Activated naive CD4-positive, alpha-beta T cell treated with anti-CD3 and anti-CD28 coated beads for 36 hours (primary cell): ENCODE measurements around the gene BTBD9. TPM values are rescaled to one million over a fixed set of nuclear protein-coding genes. Genes with fewer than 3 reads are reported as not detected.

Experiments used
- CTCF ChIA-PET: fragments of 350-600 bp; sonication (Branson Sonifier 250); formaldehyde crosslinking; loops from one replicate; lab custom pipeline; 2021; ENCODE audit warnings: antibody characterized with exemption; lab: Charles Lee
- DNase-seq: peaks from one replicate; pipeline ENCODE4 v3.0.0-alpha.2; 2020
- H3K27ac Mint-ChIP-seq: one replicate; pipeline ENCODE4 v1.8.0; 2021; ENCODE audit warnings: mild to moderate bottlenecking, mixed read lengths
- H3K27me3 Mint-ChIP-seq: one replicate; pipeline ENCODE4 v1.8.0; 2021; ENCODE audit warnings: low read depth, mixed read lengths
- H3K36me3 Mint-ChIP-seq: one replicate; pipeline ENCODE4 v1.8.0; 2021; ENCODE audit warnings: low read depth, mixed read lengths
- H3K4me1 Mint-ChIP-seq: one replicate; pipeline ENCODE4 v1.8.0; 2021; ENCODE audit warnings: low read depth, mixed read lengths
- H3K4me3 Mint-ChIP-seq: one replicate; pipeline ENCODE4 v1.8.0; 2021; ENCODE audit warnings: mild to moderate bottlenecking, moderate library complexity, mixed read lengths
- H3K9me3 Mint-ChIP-seq: one replicate; pipeline ENCODE4 v1.8.0; 2021; ENCODE audit warnings: mixed read lengths
- intact Hi-C: fragments of 100-400 bp; cut with micrococcal nuclease; formaldehyde crosslinking; loops from one replicate; pipeline ENCODE4 v1.15.1; 2023
- total RNA-seq, 2 experiments: library from RNA; stranded (reverse); gene quantifications; one replicate each; pipeline ENCODE4 v1.2.3, GENCODE V29; 2021

BTBD9 gene
- total RNA-seq, 2 experiments from 2014 or later = 9.5 to 11.1 TPM

DNA sequence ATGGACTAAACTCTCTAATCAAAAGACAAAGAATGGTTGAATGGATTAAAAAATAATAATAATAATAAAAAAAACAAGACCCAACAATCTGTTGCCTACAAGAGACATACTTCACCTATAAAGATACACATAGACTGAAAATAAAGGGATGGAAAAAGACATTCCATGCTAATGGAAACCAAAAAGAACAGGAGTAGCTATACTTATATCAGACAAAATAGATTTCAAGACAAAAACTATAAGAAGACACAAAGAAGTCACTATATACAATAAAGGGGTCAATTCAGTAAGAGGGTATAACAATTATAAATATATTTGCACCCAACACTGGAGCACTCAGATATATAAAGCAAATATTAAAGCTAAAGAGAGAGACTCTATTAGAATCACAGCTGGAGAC, 106.7 kb downstream of the BTBD9 start:
- H3K4me1 Mint-ChIP-seq = peaks cover 22% of the 10 kb centered on the region
- no peaks in the 10 kb centered on the region for H3K27me3 Mint-ChIP-seq
- CTCF ChIA-PET = no interaction called here
- intact Hi-C loops = no loop called here
- H3K4me3 Mint-ChIP-seq = no peak overlapping the region
- peaks cover 18% of the 10 kb centered on the region for H3K36me3 Mint-ChIP-seq
- no peak overlapping the region for H3K27ac Mint-ChIP-seq
- no peak for DNase-seq
- H3K9me3 Mint-ChIP-seq = peaks cover 2% of the 10 kb centered on the region

DNA sequence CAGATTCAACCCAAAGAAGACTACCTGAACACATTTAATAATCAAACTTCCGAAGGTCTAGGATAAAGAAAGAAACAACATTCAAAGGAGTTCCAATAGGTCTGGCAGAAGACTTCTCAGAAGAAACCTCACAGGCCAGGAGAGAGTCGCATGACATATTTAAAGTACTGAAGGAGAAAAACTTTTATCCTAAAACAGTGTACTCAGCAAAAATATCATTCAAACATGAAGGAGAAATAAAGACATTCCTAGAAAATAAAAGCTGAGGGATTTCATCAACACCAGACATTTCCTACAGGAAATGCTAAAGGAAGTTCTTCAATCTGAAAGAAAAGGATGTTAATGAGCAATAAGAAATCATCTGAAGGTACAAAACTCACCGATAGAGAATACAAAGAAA, 108.6 kb downstream of the BTBD9 start:
- CTCF ChIA-PET = no interaction called here
- no peak for DNase-seq
- intact Hi-C loops = no loop called here
- H3K36me3 Mint-ChIP-seq = peaks cover 33% of the 10 kb centered on the region
- H3K27ac Mint-ChIP-seq = no peak overlapping the region
- H3K9me3 Mint-ChIP-seq = peaks cover 13% of the 10 kb centered on the region
- H3K4me1 Mint-ChIP-seq = peaks cover 15% of the 10 kb centered on the region
- H3K4me3 Mint-ChIP-seq = no peak overlapping the region
- no peaks in the 10 kb centered on the region for H3K27me3 Mint-ChIP-seq

DNA sequence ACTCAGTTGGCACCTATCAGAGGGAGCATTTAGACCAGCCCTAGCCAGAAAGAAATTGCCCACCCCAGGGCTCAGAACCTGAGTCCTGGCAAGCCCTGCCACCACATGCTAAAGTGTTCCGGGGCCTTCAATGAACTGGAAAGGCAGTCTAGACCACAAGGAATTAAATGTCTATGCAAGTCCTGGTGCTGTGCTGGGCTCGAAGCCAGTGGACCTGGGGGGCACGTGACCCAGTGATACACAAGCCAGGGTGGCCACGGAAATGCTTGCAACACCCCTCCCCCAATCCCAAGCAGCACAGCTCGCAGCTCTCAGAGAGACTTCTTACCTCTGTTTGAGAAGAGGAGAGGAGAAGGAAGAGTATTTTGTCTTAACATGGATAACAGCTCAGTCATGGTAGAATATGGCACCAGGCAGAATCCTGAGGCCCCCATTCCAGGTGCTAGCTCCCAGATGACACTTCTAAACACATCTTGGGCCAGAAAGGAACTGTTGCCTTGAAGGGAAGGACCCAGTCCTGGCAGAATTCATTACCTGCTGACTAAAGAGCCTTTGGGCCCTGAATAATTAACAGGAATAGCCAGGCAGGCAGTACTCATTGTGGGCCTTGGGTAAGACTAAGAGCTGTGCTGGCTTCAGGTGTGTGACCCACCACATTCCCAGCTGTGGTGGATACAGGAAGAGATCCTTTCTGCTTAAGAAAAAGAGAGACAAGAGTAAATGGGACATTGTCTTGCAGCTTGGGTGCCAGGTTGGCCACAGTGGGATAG, 111.3 kb downstream of the BTBD9 start:
- Mint-ChIP-seq H3K4me1 (peaks cover 11% of the 10 kb centered on the region), H3K4me3 (no peak overlapping the region), H3K27ac (no peak overlapping the region), H3K9me3 (peaks cover 20% of the 10 kb centered on the region), H3K27me3 (no peaks in the 10 kb centered on the region), H3K36me3 (peaks cover 41% of the 10 kb centered on the region)
- CTCF ChIA-PET = no interaction called here
- intact Hi-C loops = no loop called here
- no peak for DNase-seq

DNA sequence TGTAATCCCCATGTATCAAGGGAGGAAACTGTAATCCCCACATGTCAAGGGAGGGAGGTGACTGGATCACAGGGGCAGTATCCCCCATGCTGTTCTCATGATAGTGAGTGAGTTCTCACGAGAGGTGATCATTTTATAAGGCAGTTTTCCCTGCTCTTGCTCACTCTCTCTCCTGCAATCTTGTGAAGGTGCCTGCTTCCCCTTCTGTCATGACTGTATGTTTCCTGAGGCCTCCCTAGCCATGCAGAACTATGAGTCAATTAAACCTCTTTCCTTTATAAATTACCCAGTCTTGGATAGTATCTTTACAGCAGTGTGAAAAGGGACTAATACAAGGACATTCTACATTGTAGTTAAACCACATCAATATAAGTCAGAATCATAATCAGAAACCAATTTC, 112.4 kb downstream of the BTBD9 start:
- H3K4me1 Mint-ChIP-seq = peaks cover 7% of the 10 kb centered on the region
- intact Hi-C loops = no loop called here

DNA sequence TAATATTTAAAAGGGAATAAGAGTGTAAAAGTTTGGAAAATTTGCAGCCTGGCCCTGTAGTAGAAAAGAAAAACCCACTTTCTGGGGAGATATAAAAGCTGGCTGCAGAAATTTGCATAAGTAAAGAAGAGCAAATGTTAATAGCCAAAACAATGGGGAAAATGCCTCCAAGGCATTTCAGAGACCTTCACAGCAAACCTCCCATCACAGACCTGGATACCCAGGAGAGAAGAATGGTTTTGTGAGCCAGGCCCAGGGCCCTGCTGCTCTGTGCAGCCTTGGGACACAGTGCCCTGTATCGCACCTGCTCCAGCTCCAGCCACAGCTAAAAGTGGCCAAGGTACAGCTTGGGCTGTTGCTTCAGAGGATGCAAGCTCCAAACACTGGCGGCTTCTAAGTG, 113.8 kb downstream of the BTBD9 start:
- CTCF ChIA-PET = interaction anchor here (0.6 kb wide), 1 partner anchor 399 kb away, joined by 3 read pairs; no protein-coding TSS in a partner anchor
- H3K9me3 Mint-ChIP-seq = peaks cover 20% of the 10 kb centered on the region
- no peaks in the 10 kb centered on the region for H3K27me3 Mint-ChIP-seq
- peaks cover 37% of the 10 kb centered on the region for H3K36me3 Mint-ChIP-seq
- H3K27ac Mint-ChIP-seq = no peak overlapping the region
- H3K4me1 Mint-ChIP-seq = peaks cover 8% of the 10 kb centered on the region
- intact Hi-C loops = no loop called here
- DNase-seq = no peak
- H3K4me3 Mint-ChIP-seq = no peak overlapping the region

More for the DNA sequence above, 112.4 kb downstream of the BTBD9 start:
- Mint-ChIP-seq H3K4me3 (no peak overlapping the region), H3K27ac (no peak overlapping the region), H3K27me3 (no peaks in the 10 kb centered on the region), H3K9me3 (peaks cover 20% of the 10 kb centered on the region), H3K36me3 (peaks cover 39% of the 10 kb centered on the region)
- CTCF ChIA-PET = no interaction called here
- DNase-seq = no peak

DNA sequence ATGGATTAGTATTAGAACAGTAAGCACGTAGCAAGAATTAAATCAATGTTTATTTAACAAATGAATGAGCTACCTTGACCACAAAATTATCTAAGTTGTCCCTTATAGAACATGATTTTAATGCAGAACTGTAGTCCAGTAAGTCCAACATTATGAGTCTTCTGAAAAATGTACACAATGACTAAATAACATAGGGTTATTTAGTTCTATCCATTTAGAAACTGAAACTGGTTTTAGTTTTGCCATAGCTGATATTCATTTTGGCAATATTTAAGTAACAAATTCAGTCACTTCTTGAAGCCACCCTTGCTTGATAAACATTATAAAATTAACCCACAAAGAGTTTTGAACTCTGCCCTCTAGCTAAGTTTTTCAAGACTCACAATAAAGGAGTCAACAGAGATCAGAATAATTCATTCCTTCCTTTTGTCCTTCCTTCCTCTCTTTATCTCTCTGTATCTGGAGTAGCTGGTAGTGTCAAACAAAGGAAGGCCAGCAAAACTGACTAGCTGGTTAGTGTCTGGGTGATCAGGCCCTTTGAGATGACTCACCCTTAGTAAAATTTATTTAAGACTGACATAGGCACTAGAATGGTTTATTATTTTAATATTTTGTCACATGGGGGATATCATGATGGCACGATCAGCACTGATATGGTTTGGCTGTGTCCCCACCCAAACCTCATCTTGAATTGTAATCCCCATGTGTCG, 115.1 kb downstream of the BTBD9 start:
- CTCF ChIA-PET = interaction anchor here (0.8 to 1.0 kb wide), 2 partner anchors 46 to 47 kb away, joined by 3 read pairs; no protein-coding TSS in a partner anchor

DNA sequence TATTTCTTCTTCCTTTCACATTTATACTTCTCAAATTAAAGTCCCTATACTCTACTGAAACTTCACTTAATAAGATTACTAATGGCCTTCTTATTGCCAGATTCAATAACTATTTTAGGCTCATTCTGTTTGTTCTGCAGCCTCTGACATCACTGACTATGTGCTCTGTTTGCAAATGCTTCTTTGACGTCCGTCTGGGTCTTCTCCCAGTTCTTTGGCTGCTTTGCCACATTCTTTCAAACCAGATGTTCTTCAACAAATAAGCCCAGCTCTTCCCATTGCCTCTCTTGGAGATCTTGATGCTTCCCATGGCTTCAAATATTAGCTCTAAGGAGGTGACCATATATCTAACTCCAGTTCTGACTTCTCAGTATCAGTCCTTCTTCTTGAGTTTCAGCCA, 117.4 kb downstream of the BTBD9 start:
- CTCF ChIA-PET = interaction anchor here (0.6 to 1.3 kb wide), 2 partner anchors 41 to 790 kb away, joined by 3 read pairs; no protein-coding TSS in a partner anchor
- no peak for DNase-seq
- Mint-ChIP-seq H3K4me1 (peaks cover 25% of the 10 kb centered on the region), H3K4me3 (no peak overlapping the region), H3K27me3 (no peaks in the 10 kb centered on the region), H3K9me3 (peaks cover 15% of the 10 kb centered on the region), H3K36me3 (peaks cover 18% of the 10 kb centered on the region), H3K27ac (no peak overlapping the region)
- intact Hi-C loops = no loop called here

More for the DNA sequence above, 115.1 kb downstream of the BTBD9 start:
- Mint-ChIP-seq H3K27ac (no peak overlapping the region), H3K9me3 (peaks cover 20% of the 10 kb centered on the region), H3K27me3 (no peaks in the 10 kb centered on the region), H3K4me3 (no peak overlapping the region), H3K36me3 (peaks cover 31% of the 10 kb centered on the region), H3K4me1 (peaks cover 9% of the 10 kb centered on the region)
- DNase-seq = no peak
- intact Hi-C loops = no loop called here

DNA sequence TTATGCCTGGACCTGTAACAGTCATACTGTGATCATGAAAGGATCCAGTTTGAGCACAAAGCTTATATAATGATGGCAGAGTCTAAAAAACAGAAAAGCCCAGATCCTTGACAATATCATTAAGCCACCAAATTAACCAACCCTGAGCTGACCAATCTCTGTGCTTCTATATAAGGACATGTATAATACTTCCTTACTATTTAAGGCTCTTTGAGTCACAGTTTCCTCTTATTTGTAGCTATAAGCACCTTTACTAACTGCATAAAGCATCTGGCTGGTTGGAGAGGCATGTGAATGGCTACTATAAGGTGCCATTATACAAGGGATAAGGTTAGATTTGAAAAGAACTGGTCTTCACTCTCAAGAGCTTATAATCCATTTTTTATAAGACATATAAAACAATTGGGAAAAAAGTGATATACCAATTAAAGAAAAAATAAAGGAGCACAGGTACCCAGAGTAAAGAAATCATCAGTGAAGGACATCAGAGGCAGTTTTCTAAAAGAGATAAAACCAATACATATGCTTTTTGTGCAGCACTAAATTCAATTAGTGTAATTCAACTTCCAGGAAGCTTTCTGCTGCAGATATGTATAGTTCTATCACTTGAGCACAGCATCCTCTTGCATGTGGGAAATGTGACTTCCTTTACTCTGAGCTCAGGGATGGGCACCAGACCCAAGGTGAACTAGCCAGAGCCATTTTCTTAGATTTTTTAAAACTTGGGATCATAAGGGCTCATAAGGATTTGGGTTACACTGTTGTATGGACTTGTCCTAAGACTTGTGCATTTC, 121.0 kb downstream of the BTBD9 start:
- Mint-ChIP-seq H3K27ac (no peak overlapping the region), H3K36me3 (no peaks in the 10 kb centered on the region), H3K4me1 (peaks cover 22% of the 10 kb centered on the region), H3K9me3 (no peaks in the 10 kb centered on the region), H3K4me3 (no peak overlapping the region), H3K27me3 (no peaks in the 10 kb centered on the region)
- DNase-seq = no peak
- CTCF ChIA-PET = interaction anchor here (1.5 to 1.8 kb wide), 2 partner anchors 9 to 52 kb away, joined by 4 to 6 read pairs; no protein-coding TSS in a partner anchor
- intact Hi-C loops = no loop called here

DNA sequence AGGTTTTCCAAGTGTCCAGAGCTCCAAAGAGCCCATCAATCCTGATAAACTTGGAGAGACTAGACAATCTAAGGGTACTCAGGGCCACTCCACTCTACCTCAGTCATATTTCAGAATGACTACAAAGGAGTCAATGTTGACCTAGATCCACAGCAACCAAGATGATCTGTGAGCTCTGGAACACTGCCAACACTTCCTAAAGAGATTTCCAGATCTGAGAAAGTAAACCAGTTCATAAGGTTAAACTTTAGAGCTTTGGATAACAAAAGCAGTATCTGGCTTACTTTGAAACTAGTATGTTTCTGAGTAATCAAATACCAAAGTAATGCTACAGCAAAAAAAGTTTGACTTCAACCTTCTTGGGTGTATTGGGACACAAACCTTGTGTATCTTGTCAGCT, 122.7 kb downstream of the BTBD9 start:
- H3K4me3 Mint-ChIP-seq = no peak overlapping the region
- CTCF ChIA-PET = interaction anchor here (0.6 kb wide), 1 partner anchor 1083 kb away, joined by 3 read pairs; no protein-coding TSS in a partner anchor
- H3K27ac Mint-ChIP-seq = no peak overlapping the region
- DNase-seq = no peak
- intact Hi-C loops = no loop called here
- H3K27me3 Mint-ChIP-seq = no peaks in the 10 kb centered on the region
- no peaks in the 10 kb centered on the region for H3K36me3 Mint-ChIP-seq
- no peaks in the 10 kb centered on the region for H3K9me3 Mint-ChIP-seq
- H3K4me1 Mint-ChIP-seq = peaks cover 21% of the 10 kb centered on the region

DNA sequence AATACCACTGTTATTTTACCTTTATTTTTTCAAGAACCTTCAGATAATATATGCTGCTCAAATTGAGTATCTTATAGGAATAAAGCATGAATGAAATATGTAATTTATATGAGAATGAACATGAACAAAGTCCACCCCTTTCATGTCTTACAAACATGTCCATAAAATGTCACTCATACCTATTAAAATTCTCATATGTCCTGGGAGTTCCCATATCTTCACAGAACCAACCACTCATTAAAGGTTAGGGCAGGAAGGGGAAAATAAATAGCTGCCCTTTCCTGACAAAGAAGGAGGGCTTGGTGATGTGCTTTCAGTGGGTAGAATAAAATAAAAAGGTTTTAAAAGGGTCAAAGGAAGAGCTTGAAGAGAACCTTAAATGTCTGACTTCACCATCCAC, 125.3 kb downstream of the BTBD9 start:
- CTCF ChIA-PET = interaction anchor here (0.6 kb wide), 1 partner anchor 11 kb away, joined by 4 read pairs; no protein-coding TSS in a partner anchor
- Mint-ChIP-seq H3K4me1 (peaks cover 18% of the 10 kb centered on the region), H3K36me3 (no peaks in the 10 kb centered on the region), H3K9me3 (no peaks in the 10 kb centered on the region), H3K4me3 (no peak overlapping the region), H3K27ac (no peak overlapping the region), H3K27me3 (no peaks in the 10 kb centered on the region)
- intact Hi-C loops = no loop called here
- no peak for DNase-seq

DNA sequence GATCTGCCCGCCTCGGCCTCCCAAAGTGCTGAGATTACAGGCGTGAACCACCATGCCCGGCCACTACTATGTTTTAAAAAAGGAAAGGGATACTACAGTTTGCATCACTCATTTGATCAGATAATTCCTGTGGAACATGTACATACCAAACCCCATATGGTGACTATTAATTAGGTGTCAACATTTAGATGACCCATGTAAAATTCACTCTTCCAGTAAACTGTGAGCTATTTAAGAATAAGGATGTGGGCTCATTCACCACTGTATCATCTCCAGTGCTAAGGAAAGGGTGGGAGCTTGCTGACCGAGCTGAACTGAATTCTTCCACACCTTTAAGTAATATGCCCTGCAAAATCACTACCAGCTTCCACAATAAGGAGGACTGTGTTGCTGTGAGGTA, 127.5 kb downstream of the BTBD9 start:
- no peaks in the 10 kb centered on the region for H3K27me3 Mint-ChIP-seq
- peaks cover 4% of the 10 kb centered on the region for H3K4me1 Mint-ChIP-seq
- intact Hi-C loops = no loop called here
- no peaks in the 10 kb centered on the region for H3K9me3 Mint-ChIP-seq
- H3K27ac Mint-ChIP-seq = no peak overlapping the region
- CTCF ChIA-PET = interaction anchor here (0.5 to 1.0 kb wide), 2 partner anchors 18 to 418 kb away, joined by 3 read pairs; no protein-coding TSS in a partner anchor
- no peak overlapping the region for H3K4me3 Mint-ChIP-seq
- DNase-seq = no peak
- no peaks in the 10 kb centered on the region for H3K36me3 Mint-ChIP-seq

DNA sequence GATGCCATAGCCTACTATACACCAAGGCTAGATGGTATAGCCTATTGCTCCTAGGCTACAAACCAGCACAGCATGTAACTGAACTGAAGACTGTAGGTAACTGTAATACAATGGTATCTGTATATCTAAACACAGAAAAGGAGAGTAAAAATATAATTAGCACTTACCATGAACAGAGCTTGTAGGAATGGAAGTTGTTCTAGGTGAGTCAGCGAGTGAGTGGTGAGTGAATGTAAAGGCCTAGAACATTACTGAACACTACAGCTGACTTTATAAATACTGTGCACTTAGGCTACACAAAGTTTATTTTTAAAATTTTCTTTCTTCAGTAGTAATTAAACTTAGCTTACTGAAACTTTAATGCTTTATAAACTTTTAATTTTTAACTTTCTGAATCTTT, 129.5 kb downstream of the BTBD9 start:
- Mint-ChIP-seq H3K4me3 (no peak overlapping the region), H3K36me3 (no peaks in the 10 kb centered on the region), H3K27me3 (no peaks in the 10 kb centered on the region), H3K4me1 (peaks cover 2% of the 10 kb centered on the region), H3K27ac (no peak overlapping the region), H3K9me3 (no peaks in the 10 kb centered on the region)
- intact Hi-C loops = no loop called here
- CTCF ChIA-PET = interaction anchor here (0.6 to 0.9 kb wide), 2 partner anchors 8 to 132 kb away, joined by 3 to 4 read pairs; no protein-coding TSS in a partner anchor
- no peak for DNase-seq
